ENCODE measurements around the gene LASP1.

- TF ChIP-seq YY1 (IDR thresholded peaks at IDR 0.05; ENCODE audit: insufficient read depth, insufficient read length), result no peak
- TF ChIP-seq ZNF274 (IDR thresholded peaks at IDR 0.05; ENCODE audit: low read depth, low read length), result no peak
These were observed 8.4 kb upstream of the LASP1 start for GRCh38 chr17:38861399-38861843.

Measured in NT2/D1 (cell line).